HepG2 (cell line): Measurements from ENCODE around the gene NT5C1B. TPM values are rescaled to one million over a fixed set of nuclear protein-coding genes. Genes with fewer than 3 reads are reported as not detected.
A peak's percentile ranks its signal among the peaks of the same experiment; 100 is the strongest.

Source experiments
- MXD4 ChIP-seq: IDR thresholded peaks from 2 replicates; pipeline ENCODE4 v1.6.1; 2016; ENCODE audit warnings: mild to moderate bottlenecking, missing biosample characterization, missing genetic modification reagents
- ZNF337 ChIP-seq: sonication (generic); formaldehyde crosslinking; IDR thresholded peaks from 2 replicates; pipeline ENCODE4 v1.5.1; 2020; ENCODE audit warnings: missing genetic modification reagents, low read depth, mild to moderate bottlenecking, borderline replicate concordance
- ZNF512B ChIP-seq: sonication (generic); formaldehyde crosslinking; IDR thresholded peaks from 2 replicates; pipeline ENCODE4 v1.5.1; 2020; ENCODE audit warnings: missing genetic modification reagents, mild to moderate bottlenecking, borderline replicate concordance
- ZNF567 ChIP-seq: sonication (generic); formaldehyde crosslinking; IDR thresholded peaks from 2 replicates; pipeline ENCODE4 v1.8.1; 2023; ENCODE audit warnings: mild to moderate bottlenecking, missing genetic modification reagents, borderline replicate concordance
- ZNF580 ChIP-seq: IDR thresholded peaks from 2 replicates; pipeline ENCODE4 v1.6.1; 2016; ENCODE audit warnings: low read depth, borderline replicate concordance
- ZNF672 ChIP-seq: sonication (generic); formaldehyde crosslinking; IDR thresholded peaks from 2 replicates; pipeline ENCODE4 v1.8.1; 2022; ENCODE audit warnings: missing genetic modification reagents
- ZNF747 ChIP-seq: sonication (generic); formaldehyde crosslinking; IDR thresholded peaks from 2 replicates; pipeline ENCODE4 v1.8.1; 2023; ENCODE audit warnings: missing genetic modification reagents, mild to moderate bottlenecking, borderline replicate concordance
- ZNF749 ChIP-seq: sonication (generic); formaldehyde crosslinking; IDR thresholded peaks from 2 replicates; pipeline ENCODE4 v1.8.0; 2022; ENCODE audit warnings: mild to moderate bottlenecking, missing genetic modification reagents, moderate library complexity, borderline replicate concordance
- polyA plus RNA-seq, 8 experiments: library from polyadenylated mRNA; depleted of rRNA in 3 of 8; stranded (reverse) in 7 of 8; unstranded in 1 of 8; fragments of >200 nt; fragmentation: Illumina TruSeq in 4 of 8; extraction: Trizol in 4 of 8; gene quantifications; 2 replicates each; pipeline versions ENCODE4 v1.2.1 to v1.2.3, GENCODE V29; 2011 to 2016; ENCODE audit warnings: low read depth in 4 of 8, missing spikeins in 1 of 8, mixed read lengths in 1 of 8; ENCODE audit not compliant: insufficient read depth in 1 of 8
- total RNA-seq, 5 experiments: library from RNA; depleted of rRNA; stranded (reverse); fragments of >200 nt; fragmentation: Illumina TruSeq; extraction: Trizol; gene quantifications; 2 replicates each; pipeline ENCODE4 v1.2.3, GENCODE V29; 2016; ENCODE audit warnings: low read depth in 1 of 5
- TF ChIP-seq, protein P1 (sequence below): sonication (generic); formaldehyde crosslinking; IDR thresholded peaks from 2 replicates; pipeline ENCODE4 v1.5.0; 2020; ENCODE audit warnings: mild to moderate bottlenecking, missing genetic modification reagents, moderate library complexity
- TF ChIP-seq, protein P2 (sequence below): sonication (generic); formaldehyde crosslinking; IDR thresholded peaks from 2 replicates; pipeline ENCODE4 v1.8.1; 2022; ENCODE audit warnings: low read depth, mild to moderate bottlenecking, missing genetic modification reagents
- TF ChIP-seq, protein P3 (sequence below): sonication (generic); formaldehyde crosslinking; IDR thresholded peaks from 2 replicates; pipeline ENCODE4 v1.4.0; 2020; ENCODE audit warnings: low read depth, mild to moderate bottlenecking, missing genetic modification reagents
- TF ChIP-seq, protein P4 (sequence below): IDR thresholded peaks from 2 replicates; pipeline ENCODE4 v1.4.0; 2020; ENCODE audit warnings: mild to moderate bottlenecking, missing genetic modification reagents
- TF ChIP-seq, protein P5 (sequence below): sonication (generic); formaldehyde crosslinking; IDR thresholded peaks from 2 replicates; pipeline ENCODE4 v1.5.1; 2020; ENCODE audit warnings: mild to moderate bottlenecking, moderate library complexity, missing genetic modification reagents

The NT5C1B gene
- total and polyA plus RNA-seq, 2 of the 13 experiments (the other 11 are each of a cell fraction or from before 2014, with no cell fraction given): not detected

- TF ChIP-seq ZNF512B (CRISPR knock-in tag): no peak
- no peak for TF ChIP-seq ZNF747 (CRISPR knock-in tag)
- TF ChIP-seq, protein P1, sequence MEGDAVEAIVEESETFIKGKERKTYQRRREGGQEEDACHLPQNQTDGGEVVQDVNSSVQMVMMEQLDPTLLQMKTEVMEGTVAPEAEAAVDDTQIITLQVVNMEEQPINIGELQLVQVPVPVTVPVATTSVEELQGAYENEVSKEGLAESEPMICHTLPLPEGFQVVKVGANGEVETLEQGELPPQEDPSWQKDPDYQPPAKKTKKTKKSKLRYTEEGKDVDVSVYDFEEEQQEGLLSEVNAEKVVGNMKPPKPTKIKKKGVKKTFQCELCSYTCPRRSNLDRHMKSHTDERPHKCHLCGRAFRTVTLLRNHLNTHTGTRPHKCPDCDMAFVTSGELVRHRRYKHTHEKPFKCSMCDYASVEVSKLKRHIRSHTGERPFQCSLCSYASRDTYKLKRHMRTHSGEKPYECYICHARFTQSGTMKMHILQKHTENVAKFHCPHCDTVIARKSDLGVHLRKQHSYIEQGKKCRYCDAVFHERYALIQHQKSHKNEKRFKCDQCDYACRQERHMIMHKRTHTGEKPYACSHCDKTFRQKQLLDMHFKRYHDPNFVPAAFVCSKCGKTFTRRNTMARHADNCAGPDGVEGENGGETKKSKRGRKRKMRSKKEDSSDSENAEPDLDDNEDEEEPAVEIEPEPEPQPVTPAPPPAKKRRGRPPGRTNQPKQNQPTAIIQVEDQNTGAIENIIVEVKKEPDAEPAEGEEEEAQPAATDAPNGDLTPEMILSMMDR (CRISPR knock-in tag): no peak
- TF ChIP-seq, protein P2, sequence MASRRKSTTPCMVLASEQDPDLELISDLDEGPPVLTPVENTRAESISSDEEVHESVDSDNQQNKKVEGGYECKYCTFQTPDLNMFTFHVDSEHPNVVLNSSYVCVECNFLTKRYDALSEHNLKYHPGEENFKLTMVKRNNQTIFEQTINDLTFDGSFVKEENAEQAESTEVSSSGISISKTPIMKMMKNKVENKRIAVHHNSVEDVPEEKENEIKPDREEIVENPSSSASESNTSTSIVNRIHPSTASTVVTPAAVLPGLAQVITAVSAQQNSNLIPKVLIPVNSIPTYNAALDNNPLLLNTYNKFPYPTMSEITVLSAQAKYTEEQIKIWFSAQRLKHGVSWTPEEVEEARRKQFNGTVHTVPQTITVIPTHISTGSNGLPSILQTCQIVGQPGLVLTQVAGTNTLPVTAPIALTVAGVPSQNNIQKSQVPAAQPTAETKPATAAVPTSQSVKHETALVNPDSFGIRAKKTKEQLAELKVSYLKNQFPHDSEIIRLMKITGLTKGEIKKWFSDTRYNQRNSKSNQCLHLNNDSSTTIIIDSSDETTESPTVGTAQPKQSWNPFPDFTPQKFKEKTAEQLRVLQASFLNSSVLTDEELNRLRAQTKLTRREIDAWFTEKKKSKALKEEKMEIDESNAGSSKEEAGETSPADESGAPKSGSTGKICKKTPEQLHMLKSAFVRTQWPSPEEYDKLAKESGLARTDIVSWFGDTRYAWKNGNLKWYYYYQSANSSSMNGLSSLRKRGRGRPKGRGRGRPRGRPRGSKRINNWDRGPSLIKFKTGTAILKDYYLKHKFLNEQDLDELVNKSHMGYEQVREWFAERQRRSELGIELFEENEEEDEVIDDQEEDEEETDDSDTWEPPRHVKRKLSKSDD (CRISPR knock-in tag): 0 out of 2 replicates have a peak, but pooled peaks have one; percentile 82
- TF ChIP-seq, protein P3, sequence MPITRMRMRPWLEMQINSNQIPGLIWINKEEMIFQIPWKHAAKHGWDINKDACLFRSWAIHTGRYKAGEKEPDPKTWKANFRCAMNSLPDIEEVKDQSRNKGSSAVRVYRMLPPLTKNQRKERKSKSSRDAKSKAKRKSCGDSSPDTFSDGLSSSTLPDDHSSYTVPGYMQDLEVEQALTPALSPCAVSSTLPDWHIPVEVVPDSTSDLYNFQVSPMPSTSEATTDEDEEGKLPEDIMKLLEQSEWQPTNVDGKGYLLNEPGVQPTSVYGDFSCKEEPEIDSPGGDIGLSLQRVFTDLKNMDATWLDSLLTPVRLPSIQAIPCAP (CRISPR knock-in tag): no peak
- TF ChIP-seq, protein P4, sequence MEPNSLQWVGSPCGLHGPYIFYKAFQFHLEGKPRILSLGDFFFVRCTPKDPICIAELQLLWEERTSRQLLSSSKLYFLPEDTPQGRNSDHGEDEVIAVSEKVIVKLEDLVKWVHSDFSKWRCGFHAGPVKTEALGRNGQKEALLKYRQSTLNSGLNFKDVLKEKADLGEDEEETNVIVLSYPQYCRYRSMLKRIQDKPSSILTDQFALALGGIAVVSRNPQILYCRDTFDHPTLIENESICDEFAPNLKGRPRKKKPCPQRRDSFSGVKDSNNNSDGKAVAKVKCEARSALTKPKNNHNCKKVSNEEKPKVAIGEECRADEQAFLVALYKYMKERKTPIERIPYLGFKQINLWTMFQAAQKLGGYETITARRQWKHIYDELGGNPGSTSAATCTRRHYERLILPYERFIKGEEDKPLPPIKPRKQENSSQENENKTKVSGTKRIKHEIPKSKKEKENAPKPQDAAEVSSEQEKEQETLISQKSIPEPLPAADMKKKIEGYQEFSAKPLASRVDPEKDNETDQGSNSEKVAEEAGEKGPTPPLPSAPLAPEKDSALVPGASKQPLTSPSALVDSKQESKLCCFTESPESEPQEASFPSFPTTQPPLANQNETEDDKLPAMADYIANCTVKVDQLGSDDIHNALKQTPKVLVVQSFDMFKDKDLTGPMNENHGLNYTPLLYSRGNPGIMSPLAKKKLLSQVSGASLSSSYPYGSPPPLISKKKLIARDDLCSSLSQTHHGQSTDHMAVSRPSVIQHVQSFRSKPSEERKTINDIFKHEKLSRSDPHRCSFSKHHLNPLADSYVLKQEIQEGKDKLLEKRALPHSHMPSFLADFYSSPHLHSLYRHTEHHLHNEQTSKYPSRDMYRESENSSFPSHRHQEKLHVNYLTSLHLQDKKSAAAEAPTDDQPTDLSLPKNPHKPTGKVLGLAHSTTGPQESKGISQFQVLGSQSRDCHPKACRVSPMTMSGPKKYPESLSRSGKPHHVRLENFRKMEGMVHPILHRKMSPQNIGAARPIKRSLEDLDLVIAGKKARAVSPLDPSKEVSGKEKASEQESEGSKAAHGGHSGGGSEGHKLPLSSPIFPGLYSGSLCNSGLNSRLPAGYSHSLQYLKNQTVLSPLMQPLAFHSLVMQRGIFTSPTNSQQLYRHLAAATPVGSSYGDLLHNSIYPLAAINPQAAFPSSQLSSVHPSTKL: no peak; the same call in 1 of the 2 replicates
- no peak for TF ChIP-seq ZNF749
- TF ChIP-seq, protein P5, sequence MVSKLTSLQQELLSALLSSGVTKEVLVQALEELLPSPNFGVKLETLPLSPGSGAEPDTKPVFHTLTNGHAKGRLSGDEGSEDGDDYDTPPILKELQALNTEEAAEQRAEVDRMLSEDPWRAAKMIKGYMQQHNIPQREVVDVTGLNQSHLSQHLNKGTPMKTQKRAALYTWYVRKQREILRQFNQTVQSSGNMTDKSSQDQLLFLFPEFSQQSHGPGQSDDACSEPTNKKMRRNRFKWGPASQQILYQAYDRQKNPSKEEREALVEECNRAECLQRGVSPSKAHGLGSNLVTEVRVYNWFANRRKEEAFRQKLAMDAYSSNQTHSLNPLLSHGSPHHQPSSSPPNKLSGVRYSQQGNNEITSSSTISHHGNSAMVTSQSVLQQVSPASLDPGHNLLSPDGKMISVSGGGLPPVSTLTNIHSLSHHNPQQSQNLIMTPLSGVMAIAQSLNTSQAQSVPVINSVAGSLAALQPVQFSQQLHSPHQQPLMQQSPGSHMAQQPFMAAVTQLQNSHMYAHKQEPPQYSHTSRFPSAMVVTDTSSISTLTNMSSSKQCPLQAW (CRISPR knock-in tag): peak; percentile 23; the same call in 1 of the 2 replicates
- 0 out of 2 replicates have a peak, but pooled peaks have one; percentile 6 for TF ChIP-seq ZNF567 (CRISPR knock-in tag)
- no peak for TF ChIP-seq ZNF337
- TF ChIP-seq ZNF672: no peak
- TF ChIP-seq MXD4: no peak
- TF ChIP-seq ZNF580: no peak
These were observed 28.6 kb downstream of the NT5C1B start (continued) for GRCh38 chr2:18560797-18561085.
